A673 (cell line): Measurements from ENCODE around the gene PHLPP2.

Experiments used
- CTCF ChIP-seq: fragments of 300-800, 200-600 bp; sonication (generic); conservative IDR thresholded peaks from 2 replicates; pipeline ENCODE4 v1.5.1; 2017; ENCODE audit warnings: low read depth, mild to moderate bottlenecking, antibody characterized with exemption, low read length, moderate library complexity, mixed read lengths
- EZH2 ChIP-seq: fragments of 200-600 bp; sonication (generic); IDR thresholded peaks from 2 replicates; pipeline ENCODE4 v1.6.1; 2017; ENCODE audit warnings: borderline replicate concordance, low read depth, mild to moderate bottlenecking, mixed read lengths, antibody characterized with exemption, low read length; ENCODE audit not compliant: poor library complexity, severe bottlenecking

GRCh38 chr16:71676236-71676635 is 48.3 kb downstream of the PHLPP2 start:
- no peak for TF ChIP-seq CTCF
- TF ChIP-seq EZH2: no peak
